CD4-positive, alpha-beta T cell treated with Interleukin-1 beta for 1 hour (primary cell): ENCODE results near the gene STIM2.
"Not testable (repeated sequence)": the region's sequence is repeated elsewhere in the genome, so short reads cannot be mapped to it uniquely, and the experiment has no call there.

Source experiments
- DNase-seq, 2 donors: peaks; one replicate each; pipeline ENCODE4 v3.0.0-alpha.2; 2020 to 2022

Gene STIM2

GRCh38 chr4:26860157-26860921 lies at the start of gene STIM2:
Gene STIM2, plus strand, starts transcription at chr4:26860841.
- DNase-seq = peak; percentile 98 to 99

GRCh38 chr4:26811571-26811970 lies 49.1 kb upstream of the STIM2 start:
- not testable (repeated sequence) for DNase-seq

- DNase-seq = peak in 1 of 2 donors; percentile 3
These were observed 48.5 kb upstream of the STIM2 start for GRCh38 chr4:26812049-26812714.

- no peak for DNase-seq
These were observed 46.9 kb upstream of the STIM2 start for GRCh38 chr4:26813698-26814097.

- no peak for DNase-seq
These were observed 45.4 kb upstream of the STIM2 start for GRCh38 chr4:26815199-26815598.

GRCh38 chr4:26815706-26816105 lies 44.9 kb upstream of the STIM2 start:
- no peak for DNase-seq

GRCh38 chr4:26819026-26819425 lies 41.6 kb upstream of the STIM2 start:
- no peak for DNase-seq

- DNase-seq = no peak
These were observed 41.1 kb upstream of the STIM2 start for GRCh38 chr4:26819478-26820095.

- no peak for DNase-seq
These were observed 40.3 kb upstream of the STIM2 start for GRCh38 chr4:26820346-26820745.

- no peak for DNase-seq
These were observed 39.6 kb upstream of the STIM2 start for GRCh38 chr4:26821031-26821430.

- peak in 1 of 2 donors; percentile 33 for DNase-seq
These were observed 38.8 kb upstream of the STIM2 start for GRCh38 chr4:26821677-26822503.

GRCh38 chr4:26822546-26822945 lies 38.1 kb upstream of the STIM2 start:
- DNase-seq = peak; percentile 22 to 39

- not testable (repeated sequence) for DNase-seq
These were observed 37.7 kb upstream of the STIM2 start for GRCh38 chr4:26822974-26823373.

- no peak for DNase-seq
These were observed 37.1 kb upstream of the STIM2 start for GRCh38 chr4:26823583-26823982.

GRCh38 chr4:26824667-26825066 lies 36.0 kb upstream of the STIM2 start:
- DNase-seq = no peak

GRCh38 chr4:26826721-26827120 lies 33.9 kb upstream of the STIM2 start:
- peak; percentile 8 to 80 for DNase-seq

GRCh38 chr4:26827336-26827735 lies 33.3 kb upstream of the STIM2 start:
- DNase-seq = not testable (repeated sequence)

- DNase-seq = no peak
These were observed 32.8 kb upstream of the STIM2 start for GRCh38 chr4:26827798-26828197.

GRCh38 chr4:26829018-26829417 lies 31.6 kb upstream of the STIM2 start:
- no peak for DNase-seq

- no peak for DNase-seq
These were observed 30.6 kb upstream of the STIM2 start for GRCh38 chr4:26830033-26830432.

GRCh38 chr4:26830701-26831100 lies 29.9 kb upstream of the STIM2 start:
- no peak for DNase-seq

GRCh38 chr4:26836539-26836938 lies 24.1 kb upstream of the STIM2 start:
- DNase-seq = no peak
